Measurements from ENCODE around the gene RNLS. TPM values are rescaled to one million over a fixed set of nuclear protein-coding genes. Genes with fewer than 3 reads are reported as not detected.

RNLS gene
- total RNA-seq, 1 experiment from 2014 or later: 11.4 TPM

GRCh38 chr10:88245974-88246511 lies 337.1 kb downstream of the RNLS start:
- CTCF ChIA-PET: no interaction called here
- peak; percentile 71 for ATAC-seq

GRCh38 chr10:88244781-88245625 lies 338.1 kb downstream of the RNLS start:
- H3K9me3 ChIP-seq (ENCODE audit: control insufficient read depth, insufficient read depth, low read depth, low read length): no peaks in the 10 kb centered on the region
- H3K4me3 ChIP-seq (ENCODE audit: low read depth in 2 of 2, low read length in 2 of 2): no peak overlapping the region
- no peaks in the 10 kb centered on the region for H3K36me3 ChIP-seq (ENCODE audit: control insufficient read depth, insufficient read depth, low read length)
- ATAC-seq (no peak), DNase-seq (ENCODE audit: low read depth, low spot score) (no peak)
- BruUV-seq (replicated peaks): no TSS peak
- ChIA-PET CTCF (no interaction called here), POLR2A (no interaction called here)
- H3K27ac ChIP-seq (ENCODE audit: low read length): peak overlapping the region; percentile 75
- no peaks in the 10 kb centered on the region; the same call in 1 of the 2 replicates for H3K27me3 ChIP-seq (ENCODE audit: control insufficient read depth, insufficient read depth, low read length)
- H3K4me1 ChIP-seq (ENCODE audit: control insufficient read depth, insufficient read depth, low read length): peaks cover 20% of the 10 kb centered on the region
- in situ Hi-C loops (cut with HindIII; ENCODE audit: low pct_unique_long_range_greater_than_20kb, low sequenced_read_pairs): no loop called here
- intact Hi-C loops (cut with micrococcal nuclease; ENCODE audit: unreplicated experiment): loop anchor here (5.0 kb wide), 1 partner anchor 142 kb away; no protein-coding TSS in a partner anchor
- TF ChIP-seq, protein P1, sequence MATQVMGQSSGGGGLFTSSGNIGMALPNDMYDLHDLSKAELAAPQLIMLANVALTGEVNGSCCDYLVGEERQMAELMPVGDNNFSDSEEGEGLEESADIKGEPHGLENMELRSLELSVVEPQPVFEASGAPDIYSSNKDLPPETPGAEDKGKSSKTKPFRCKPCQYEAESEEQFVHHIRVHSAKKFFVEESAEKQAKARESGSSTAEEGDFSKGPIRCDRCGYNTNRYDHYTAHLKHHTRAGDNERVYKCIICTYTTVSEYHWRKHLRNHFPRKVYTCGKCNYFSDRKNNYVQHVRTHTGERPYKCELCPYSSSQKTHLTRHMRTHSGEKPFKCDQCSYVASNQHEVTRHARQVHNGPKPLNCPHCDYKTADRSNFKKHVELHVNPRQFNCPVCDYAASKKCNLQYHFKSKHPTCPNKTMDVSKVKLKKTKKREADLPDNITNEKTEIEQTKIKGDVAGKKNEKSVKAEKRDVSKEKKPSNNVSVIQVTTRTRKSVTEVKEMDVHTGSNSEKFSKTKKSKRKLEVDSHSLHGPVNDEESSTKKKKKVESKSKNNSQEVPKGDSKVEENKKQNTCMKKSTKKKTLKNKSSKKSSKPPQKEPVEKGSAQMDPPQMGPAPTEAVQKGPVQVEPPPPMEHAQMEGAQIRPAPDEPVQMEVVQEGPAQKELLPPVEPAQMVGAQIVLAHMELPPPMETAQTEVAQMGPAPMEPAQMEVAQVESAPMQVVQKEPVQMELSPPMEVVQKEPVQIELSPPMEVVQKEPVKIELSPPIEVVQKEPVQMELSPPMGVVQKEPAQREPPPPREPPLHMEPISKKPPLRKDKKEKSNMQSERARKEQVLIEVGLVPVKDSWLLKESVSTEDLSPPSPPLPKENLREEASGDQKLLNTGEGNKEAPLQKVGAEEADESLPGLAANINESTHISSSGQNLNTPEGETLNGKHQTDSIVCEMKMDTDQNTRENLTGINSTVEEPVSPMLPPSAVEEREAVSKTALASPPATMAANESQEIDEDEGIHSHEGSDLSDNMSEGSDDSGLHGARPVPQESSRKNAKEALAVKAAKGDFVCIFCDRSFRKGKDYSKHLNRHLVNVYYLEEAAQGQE (IDR thresholded peaks at IDR 0.05; ENCODE audit: insufficient read depth in 1 of 2, low read depth in 2 of 2, low read length in 1 of 2): no peak
- TF ChIP-seq SIN3A (IDR thresholded peaks at IDR 0.05; ENCODE audit: borderline replicate concordance, insufficient read depth, low read depth, low read length) (no peak), TCF7L2 (IDR thresholded peaks at IDR 0.05; ENCODE audit: low read depth, low read length) (no peak), CTCF (IDR thresholded peaks at IDR 0.05) (no peak), POLR2AphosphoS5 (IDR thresholded peaks at IDR 0.05; ENCODE audit: low read depth, low read length) (no peak)

More at GRCh38 chr10:88245974-88246511, 337.1 kb downstream of the RNLS start:
- in situ Hi-C loops (cut with HindIII; ENCODE audit: low pct_unique_long_range_greater_than_20kb, low sequenced_read_pairs): no loop called here
- intact Hi-C loops (cut with micrococcal nuclease; ENCODE audit: unreplicated experiment): loop anchor here (5.0 kb wide), 1 partner anchor 141 kb away; no protein-coding TSS in a partner anchor
- H3K4me3 ChIP-seq (ENCODE audit: low read depth in 2 of 2, low read length in 2 of 2): peak overlapping the region in 1 of 2 experiments; percentile 17; a peak in 2 of 4 replicates
- no TSS peak for BruUV-seq (replicated peaks)
- H3K36me3 ChIP-seq (ENCODE audit: control insufficient read depth, insufficient read depth, low read length): no peaks in the 10 kb centered on the region
- no peaks in the 10 kb centered on the region; the same call in 1 of the 2 replicates for H3K27me3 ChIP-seq (ENCODE audit: control insufficient read depth, insufficient read depth, low read length)
- H3K4me1 ChIP-seq (ENCODE audit: control insufficient read depth, insufficient read depth, low read length): peaks cover 20% of the 10 kb centered on the region
- POLR2A ChIA-PET: interaction anchor here (0.7 kb wide), 1 partner anchor 12 kb away, joined by 3 read pairs; no protein-coding TSS in a partner anchor
- no peak for TF ChIP-seq SIN3A (IDR thresholded peaks at IDR 0.05; ENCODE audit: borderline replicate concordance, insufficient read depth, low read depth, low read length)
- TF ChIP-seq, protein P1 (IDR thresholded peaks at IDR 0.05; ENCODE audit: insufficient read depth in 1 of 2, low read depth in 2 of 2, low read length in 1 of 2): no peak
- no peak for TF ChIP-seq CTCF (IDR thresholded peaks at IDR 0.05)
- TF ChIP-seq TCF7L2 (IDR thresholded peaks at IDR 0.05; ENCODE audit: low read depth, low read length): peak; percentile 84
- TF ChIP-seq POLR2AphosphoS5 (IDR thresholded peaks at IDR 0.05; ENCODE audit: low read depth, low read length): peak; percentile 50; the same call in 1 of the 2 replicates
- H3K27ac ChIP-seq (ENCODE audit: low read length): peak overlapping the region; percentile 75
- DNase-seq (ENCODE audit: low read depth, low spot score): no peak
- H3K9me3 ChIP-seq (ENCODE audit: control insufficient read depth, insufficient read depth, low read depth, low read length): no peaks in the 10 kb centered on the region

Measured in Panc1 (cell line).